GM12878 (cell line): ENCODE data around the gene RPUSD3. TPM values are rescaled to one million over a fixed set of nuclear protein-coding genes. Genes with fewer than 3 reads are reported as not detected.

Experiments used
- ATAC-seq: fragments of 200-7000 bp; cut with Tn5 transposase; 3 replicates; pipeline ENCODE4 v1.9.1; 2020; ENCODE audit warnings: mild to moderate bottlenecking, moderate library complexity
- BruUV-seq: library from RNA; stranded (reverse); fragments of 400-500 nt; replicated peaks from 2 replicates; lab custom pipeline; 2021; lab: Mats Ljungman, UMichigan
- CTCF ChIA-PET: fragments of 300-600 bp; sonication (Branson Sonifier 250); formaldehyde crosslinking; extraction: SDS; loops from one replicate; lab custom pipeline; 2021; ENCODE audit warnings: inconsistent platforms; lab: Yijun Ruan, JAX
- POLR2A ChIA-PET: fragments of 350-600 bp; formaldehyde crosslinking; extraction: SDS; loops from one replicate; lab custom pipeline; 2021; ENCODE audit warnings: inconsistent platforms; lab: Charles Lee
- RAD21 ChIA-PET: fragments of 300-600 bp; sonication (Branson Sonifier 250); formaldehyde crosslinking; loops from one replicate; lab custom pipeline; 2023; ENCODE audit warnings: antibody characterized with exemption; ENCODE audit not compliant: unreplicated experiment; lab: Charles Lee
- SMC1A ChIA-PET: fragments of 300-600 bp; sonication (Branson Sonifier 250); formaldehyde crosslinking; loops from one replicate; lab custom pipeline; 2023; ENCODE audit not compliant: unreplicated experiment, uncharacterized antibody; lab: Charles Lee
- DNase-seq: peaks from one replicate; pipeline ENCODE4 v3.0.0-alpha.2; 2011; ENCODE audit warnings: low read depth, low spot score
- FAIRE-seq: peaks from 3 replicates; lab custom pipeline; 2011; peaks lifted over from hg19 to GRCh38; lab: Jason Lieb, UNC
- H2AFZ ChIP-seq: 2 replicates; pipeline ENCODE4 v1.6.0; 2011; ENCODE audit warnings: low read depth, low read length, control low read depth; ENCODE audit not compliant: control insufficient read depth
- H3K27ac ChIP-seq: 2 replicates; pipeline ENCODE4 v1.5.1; 2011; ENCODE audit warnings: control low read depth; ENCODE audit not compliant: control insufficient read depth, insufficient read depth
- H3K27me3 ChIP-seq, 2 experiments: replicated peaks in 1 of 2; 2 replicates each; pipeline versions ENCODE4 v1.6.0 to v1.6.1; 2011; ENCODE audit warnings: low read length in 1 of 2; ENCODE audit not compliant: control insufficient read depth in 2 of 2, insufficient read depth in 2 of 2
- H3K36me3 ChIP-seq, 2 experiments: 2 replicates each; pipeline ENCODE4 v1.5.1; 2011; ENCODE audit warnings: low read length in 1 of 2; ENCODE audit not compliant: control insufficient read depth in 2 of 2, insufficient read depth in 2 of 2
- H3K4me1 ChIP-seq: 2 replicates; pipeline ENCODE4 v1.6.1; 2011; ENCODE audit warnings: mild to moderate bottlenecking, low read length, moderate library complexity, mixed read lengths; ENCODE audit not compliant: control insufficient read depth, insufficient read depth
- H3K4me2 ChIP-seq: 2 replicates; pipeline ENCODE4 v1.6.0; 2011; ENCODE audit warnings: control low read depth; ENCODE audit not compliant: control insufficient read depth, insufficient read depth
- H3K4me3 ChIP-seq: fragments of 200-600 bp; sonication (generic); 2 replicates; pipeline ENCODE4 v1.5.1; 2016
- H3K79me2 ChIP-seq: 2 replicates; pipeline ENCODE4 v1.6.0; 2011; ENCODE audit warnings: low read length; ENCODE audit not compliant: control insufficient read depth, insufficient read depth
- H3K9ac ChIP-seq: 2 replicates; pipeline ENCODE4 v1.8.0; 2011; ENCODE audit warnings: low read length, control low read depth, mixed read lengths; ENCODE audit not compliant: control insufficient read depth, insufficient read depth
- H3K9me3 ChIP-seq: replicated peaks from 3 replicates; pipeline ENCODE4 v1.5.1; 2011; ENCODE audit warnings: mild to moderate bottlenecking, low read length; ENCODE audit not compliant: control insufficient read depth, insufficient read depth
- H4K20me1 ChIP-seq: 2 replicates; pipeline ENCODE4 v1.6.0; 2011; ENCODE audit not compliant: control insufficient read depth, insufficient read depth
- ASH2L ChIP-seq: fragments of 300-600, 200-600 bp; sonication (generic); IDR thresholded peaks from 2 replicates; pipeline ENCODE4 v1.6.1; 2017; ENCODE audit warnings: low read depth, mild to moderate bottlenecking, borderline replicate concordance
- CHD4 ChIP-seq: fragments of 200-600 bp; sonication (generic); IDR thresholded peaks from 2 replicates; pipeline ENCODE4 v1.6.1; 2016; ENCODE audit warnings: mild to moderate bottlenecking
- E2F8 ChIP-seq: fragments of 450-650 bp; IDR thresholded peaks from 2 replicates; pipeline ENCODE4 v1.6.1; 2018; ENCODE audit warnings: mild to moderate bottlenecking, low read depth, moderate library complexity; ENCODE audit not compliant: partially characterized antibody
- EGR1 ChIP-seq, 2 experiments: IDR thresholded peaks; 1 replicate in 1 of 2; 2 replicates in 1 of 2; pipeline ENCODE4 v1.6.1; 2011 to 2012; ENCODE audit warnings: low read depth in 2 of 2, low read length in 2 of 2, borderline replicate concordance in 1 of 2, mild to moderate bottlenecking in 1 of 2, moderate library complexity in 1 of 2
- EP300 ChIP-seq, 2 experiments: fragments of 150-350 bp in 1 of 2; IDR thresholded peaks; 2 replicates each; pipeline ENCODE4 v1.6.1; 2011 to 2012; ENCODE audit warnings: low read depth in 2 of 2, low read length in 2 of 2, borderline replicate concordance in 1 of 2, improper control_type of control experiment in 1 of 2, inconsistent platforms in 1 of 2; ENCODE audit not compliant: control insufficient read depth in 1 of 2
- PAX5 ChIP-seq: IDR thresholded peaks from 2 replicates; pipeline ENCODE4 v1.6.1; 2011; ENCODE audit warnings: low read depth, low read length, borderline replicate concordance
- PAX8 ChIP-seq: fragments of 450-650 bp; IDR thresholded peaks from 2 replicates; pipeline ENCODE4 v1.6.1; 2017; ENCODE audit warnings: mild to moderate bottlenecking, moderate library complexity
- RBBP5 ChIP-seq: fragments of 200-600 bp; sonication (generic); conservative IDR thresholded peaks from 2 replicates; pipeline ENCODE4 v1.6.1; 2016
- SIN3A ChIP-seq: IDR thresholded peaks from 2 replicates; pipeline ENCODE4 v1.6.1; 2012; ENCODE audit warnings: low read depth, low read length, improper control_type of control experiment
- SUZ12 ChIP-seq: fragments of 200-600 bp; sonication (generic); IDR thresholded peaks from one replicate; pipeline ENCODE4 v1.6.1; 2018; ENCODE audit warnings: antibody characterized with exemption, mild to moderate bottlenecking; ENCODE audit not compliant: unreplicated experiment
- TCF7 ChIP-seq: IDR thresholded peaks from 2 replicates; pipeline ENCODE4 v1.6.1; 2014; ENCODE audit warnings: antibody characterized with exemption, borderline replicate concordance
- ZNF384 ChIP-seq: IDR thresholded peaks from 2 replicates; pipeline ENCODE4 v1.6.1; 2012; ENCODE audit warnings: low read depth, mild to moderate bottlenecking, low read length, improper control_type of control experiment, borderline replicate concordance
- WGBS: methylation state at CpG from one replicate; pipeline ENCODE4 v1.1.6; 2016; ENCODE audit warnings: low lambda C conversion rate; ENCODE audit not compliant: insufficient replicate concordance, insufficient coverage; ENCODE audit errors: missing lambda C conversion rate; 5-methylcytosine and 5-hydroxymethylcytosine counted together
- in situ Hi-C: fragments of 300-500 bp; cut with MboI; formaldehyde crosslinking; loops from 9 replicates; pipeline ENCODE4 v1.14.3; 2018; ENCODE audit warnings: mixed read lengths
- intact Hi-C: fragments of 100-400 bp; cut with micrococcal nuclease; formaldehyde crosslinking; loops from one replicate; pipeline ENCODE4 v1.14.2; 2022; ENCODE audit not compliant: unreplicated experiment
- polyA plus RNA-seq, 11 experiments: library from polyadenylated mRNA; depleted of rRNA in 4 of 11; unstranded in 6 of 11; stranded (reverse) in 5 of 11; fragments of >200 nt; fragmentation: Nextera tagmentation in 4 of 11; fragmentation: Illumina TruSeq in 1 of 11; extraction: Ambion mirVana in 4 of 11; extraction: Trizol in 1 of 11; gene quantifications; 1 replicate in 1 of 11; 2 replicates in 10 of 11; pipeline versions ENCODE4 v1.2.1 to v1.2.3, GENCODE V29; 2011 to 2016; ENCODE audit warnings: inconsistent platforms in 2 of 11, missing spikeins in 2 of 11, low read depth in 1 of 11
- total RNA-seq, 4 experiments: library from RNA; depleted of rRNA in 3 of 4; stranded (reverse); fragments of >200 nt in 3 of 4; fragmentation: Illumina TruSeq in 1 of 4; extraction: Trizol in 1 of 4; gene quantifications; 2 replicates each; pipeline versions ENCODE4 v1.2.1 to v1.2.3, GENCODE V29; 2013 to 2021
- TF ChIP-seq, protein P1 (sequence below): fragments of 450-650 bp; IDR thresholded peaks from 2 replicates; pipeline ENCODE4 v1.6.1; 2017; ENCODE audit warnings: mild to moderate bottlenecking

RPUSD3 gene
- total and polyA plus RNA-seq, 10 of the 15 experiments (the other 5 are each of a cell fraction or from before 2014, with no cell fraction given), result 6.4 to 72.9 (median 41.8) TPM

- no peak overlapping the region for H2AFZ ChIP-seq
- H3K27me3 ChIP-seq, result no peaks in the 10 kb centered on the region
- FAIRE-seq, result no peak
- peaks cover 2% of the 10 kb centered on the region; the same call in 1 of the 2 replicates for H3K4me1 ChIP-seq
- ChIA-PET POLR2A (interaction anchor here (1.4 kb wide), 1 partner anchor 46 kb away, joined by 3 read pairs; no protein-coding TSS in a partner anchor), RAD21 (no interaction called here), SMC1A (no interaction called here), CTCF (interaction anchor here (0.6 kb wide), 1 partner anchor 943 kb away, joined by 3 read pairs; no protein-coding TSS in a partner anchor)
- no peak for DNase-seq
- no peaks in the 10 kb centered on the region; the same call in 1 of the 2 replicates for H4K20me1 ChIP-seq
- no peaks in the 10 kb centered on the region for H3K9me3 ChIP-seq
- no peak for TF ChIP-seq RBBP5
- TF ChIP-seq, protein P1, sequence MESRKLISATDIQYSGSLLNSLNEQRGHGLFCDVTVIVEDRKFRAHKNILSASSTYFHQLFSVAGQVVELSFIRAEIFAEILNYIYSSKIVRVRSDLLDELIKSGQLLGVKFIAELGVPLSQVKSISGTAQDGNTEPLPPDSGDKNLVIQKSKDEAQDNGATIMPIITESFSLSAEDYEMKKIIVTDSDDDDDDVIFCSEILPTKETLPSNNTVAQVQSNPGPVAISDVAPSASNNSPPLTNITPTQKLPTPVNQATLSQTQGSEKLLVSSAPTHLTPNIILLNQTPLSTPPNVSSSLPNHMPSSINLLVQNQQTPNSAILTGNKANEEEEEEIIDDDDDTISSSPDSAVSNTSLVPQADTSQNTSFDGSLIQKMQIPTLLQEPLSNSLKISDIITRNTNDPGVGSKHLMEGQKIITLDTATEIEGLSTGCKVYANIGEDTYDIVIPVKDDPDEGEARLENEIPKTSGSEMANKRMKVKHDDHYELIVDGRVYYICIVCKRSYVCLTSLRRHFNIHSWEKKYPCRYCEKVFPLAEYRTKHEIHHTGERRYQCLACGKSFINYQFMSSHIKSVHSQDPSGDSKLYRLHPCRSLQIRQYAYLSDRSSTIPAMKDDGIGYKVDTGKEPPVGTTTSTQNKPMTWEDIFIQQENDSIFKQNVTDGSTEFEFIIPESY, result no peak
- TF ChIP-seq EP300 (IDR thresholded peaks at IDR 0.05; ENCODE audit: borderline replicate concordance in 1 of 2, control insufficient read depth in 1 of 2, low read depth in 2 of 2, low read length in 2 of 2), result no peak
- no peak for TF ChIP-seq SUZ12
- TF ChIP-seq ASH2L, result no peak
- no peak for TF ChIP-seq CHD4
- no peak for TF ChIP-seq ZNF384
- TF ChIP-seq PAX5, result no peak
- TF ChIP-seq SIN3A, result no peak
- TF ChIP-seq E2F8, result no peak
- TF ChIP-seq TCF7, result no peak
- no peak for TF ChIP-seq EGR1 (IDR thresholded peaks at IDR 0.05; ENCODE audit: borderline replicate concordance in 1 of 2, low read depth in 2 of 2, low read length in 2 of 2)
- no peak for TF ChIP-seq PAX8
- no peak overlapping the region for H3K4me3 ChIP-seq
- H3K27ac ChIP-seq, result no peak overlapping the region
- no peaks in the 10 kb centered on the region; the same call in 1 of the 2 replicates for H3K79me2 ChIP-seq
- no peak for ATAC-seq
- in situ Hi-C loops, result no loop called here
- H3K9ac ChIP-seq, result no peak overlapping the region
- intact Hi-C loops, result no loop called here
- no TSS peak for BruUV-seq
- H3K4me2 ChIP-seq, result no peak overlapping the region
- 90% methylated on average over 12 of the region's 12 CpGs for WGBS
- H3K36me3 ChIP-seq, result peaks cover 10 to 19% of the 10 kb centered on the region in 2 experiments
Observed at GRCh38 chr3:9837701-9838582, 5.9 kb downstream of the RPUSD3 start.
